Limb (tissue), 2 donors: ENCODE measurements around the gene MACF1.
"Not testable (repeated sequence)": the region's sequence is repeated elsewhere in the genome, so short reads cannot be mapped to it uniquely, and the experiment has no call there.

Source experiments
- DNase-seq, 2 donors: peaks; one replicate each; pipeline ENCODE4 v3.0.0-alpha.2; 2016; ENCODE audit errors: extremely low spot score in 2 of 2

Gene MACF1

GRCh38 chr1:39452540-39452939, 248.0 kb downstream of the MACF1 start:
- DNase-seq = no peak

GRCh38 chr1:39453603-39454002, 249.1 kb downstream of the MACF1 start:
- no peak for DNase-seq

GRCh38 chr1:39458991-39459390, 254.5 kb downstream of the MACF1 start:
- no peak for DNase-seq

GRCh38 chr1:39462074-39462473, 257.6 kb downstream of the MACF1 start:
- DNase-seq = no peak

GRCh38 chr1:39466413-39467107, 262.1 kb downstream of the MACF1 start:
- no peak for DNase-seq

- DNase-seq = not testable (repeated sequence)
These were observed 262.7 kb downstream of the MACF1 start for GRCh38 chr1:39467108-39467720.

GRCh38 chr1:39469150-39469549, 264.7 kb downstream of the MACF1 start:
- no peak for DNase-seq

GRCh38 chr1:39470040-39470439, 265.5 kb downstream of the MACF1 start:
- DNase-seq = no peak

- no peak for DNase-seq
These were observed 268.3 kb downstream of the MACF1 start for GRCh38 chr1:39472826-39473225.

GRCh38 chr1:39473324-39473723, 268.8 kb downstream of the MACF1 start:
- DNase-seq = no peak

GRCh38 chr1:39474810-39475209, 270.3 kb downstream of the MACF1 start:
- DNase-seq = no peak

- not testable (repeated sequence) for DNase-seq
These were observed 271.1 kb downstream of the MACF1 start for GRCh38 chr1:39475551-39475950.

- DNase-seq = no peak
These were observed 273.8 kb downstream of the MACF1 start for GRCh38 chr1:39478126-39478915.

GRCh38 chr1:39481289-39481688, 276.8 kb downstream of the MACF1 start:
- no peak for DNase-seq

- DNase-seq = no peak
These were observed 278.8 kb downstream of the MACF1 start for GRCh38 chr1:39483276-39483675.

- DNase-seq = no peak
These were observed 280.1 kb downstream of the MACF1 start for GRCh38 chr1:39484564-39484963.

GRCh38 chr1:39485046-39485803, 280.7 kb downstream of the MACF1 start:
- DNase-seq = no peak

- DNase-seq = no peak
These were observed 283.6 kb downstream of the MACF1 start for GRCh38 chr1:39488012-39488545.

GRCh38 chr1:39488793-39489566, 284.5 kb downstream of the MACF1 start:
- DNase-seq = no peak

- no peak for DNase-seq
These were observed 285.2 kb downstream of the MACF1 start for GRCh38 chr1:39489567-39490239.
